GM10248 (cell line): Measurements from ENCODE around the gene GPN2.
"Not testable (repeated sequence)": the region's sequence is repeated elsewhere in the genome, so short reads cannot be mapped to it uniquely, and the experiment has no call there.

Experiments
- CTCF ChIA-PET: fragments of 300-600 bp; sonication (Branson Sonifier 250); formaldehyde crosslinking; extraction: SDS; loops from one replicate; lab custom pipeline; 2021; ENCODE audit warnings: antibody characterized with exemption; lab: Yijun Ruan, JAX
- POLR2A ChIA-PET: fragments of 350-650 bp; sonication (Branson Sonifier 250); formaldehyde crosslinking; extraction: SDS; loops from one replicate; lab custom pipeline; 2020; ENCODE audit warnings: antibody characterized with exemption; lab: Yijun Ruan, JAX
- DNase-seq: peaks from one replicate; pipeline ENCODE4 v3.0.0; 2012; ENCODE audit errors: extremely low spot score
- CTCF ChIP-seq: IDR thresholded peaks from 2 replicates; pipeline ENCODE4 v1.5.1; 2012; ENCODE audit warnings: mild to moderate bottlenecking, low read depth; ENCODE audit errors: extremely low read depth, missing control alignments, control extremely low read depth

GPN2 gene

GRCh38 chr1:26894263-26894662, 4.2 kb upstream of the GPN2 start:
- no peak for DNase-seq
- CTCF ChIA-PET = interaction anchor here (1.1 to 2.0 kb wide), 3 partner anchors 13 to 73 kb away, joined by 3 to 5 read pairs (median 5); no protein-coding TSS in a partner anchor
- POLR2A ChIA-PET = no interaction called here
- TF ChIP-seq CTCF = no peak

GRCh38 chr1:26890467-26890796, 349 bp upstream of the GPN2 start:
- no peak for DNase-seq
- ChIA-PET POLR2A (interaction anchor here (1.0 to 2.2 kb wide), 4 partner anchors 9 to 264 kb away, joined by 3 to 11 read pairs (median 7); partner anchors contain the start of genes GPATCH3 and SLC9A1), CTCF (interaction anchor here (0.8 to 5.0 kb wide), 9 partner anchors 8 to 362 kb away, joined by 3 to 33 read pairs (median 4); partner anchors contain the start of gene GPATCH3)
- no peak for TF ChIP-seq CTCF

GRCh38 chr1:26888231-26888630, 1.9 kb downstream of the GPN2 start:
- no peak for TF ChIP-seq CTCF
- no peak for DNase-seq
- ChIA-PET CTCF (interaction anchor here (1.0 to 5.0 kb wide), 8 partner anchors 10 to 286 kb away, joined by 3 to 33 read pairs (median 6); partner anchors contain the start of gene GPATCH3), POLR2A (interaction anchor here (0.5 to 0.7 kb wide), 3 partner anchors 8 to 1755 kb away, joined by 3 to 4 read pairs (median 4); no protein-coding TSS in a partner anchor)

GRCh38 chr1:26887125-26887524, 3.0 kb downstream of the GPN2 start:
- POLR2A ChIA-PET = interaction anchor here (0.7 kb wide), 1 partner anchor 1065 kb away, joined by 6 read pairs; no protein-coding TSS in a partner anchor
- DNase-seq = no peak
- TF ChIP-seq CTCF = peak; percentile 46
- CTCF ChIA-PET = interaction anchor here (0.9 to 5.0 kb wide), 15 partner anchors 9 to 349 kb away, joined by 3 to 33 read pairs (median 4); partner anchors contain the start of gene GPATCH3

- ChIA-PET POLR2A (no interaction called here), CTCF (interaction anchor here (1.2 to 7.1 kb wide), 4 partner anchors 18 to 281 kb away, joined by 8 to 70 read pairs (median 31); partner anchors contain the start of gene SFN)
- no peak for TF ChIP-seq CTCF
- DNase-seq = no peak
Measured at GRCh38 chr1:26882696-26883463, 7.2 kb downstream of the GPN2 start.

- POLR2A ChIA-PET = interaction anchor here (1.1 kb wide), 1 partner anchor 16 kb away, joined by 3 read pairs; no protein-coding TSS in a partner anchor
- CTCF ChIA-PET = interaction anchor here (0.7 to 7.1 kb wide), 12 partner anchors 9 to 93 kb away, joined by 3 to 70 read pairs (median 4); partner anchors contain the start of gene SFN
- not testable (repeated sequence) for DNase-seq
Measured at GRCh38 chr1:26881611-26882010, 8.5 kb downstream of the GPN2 start.
